ENCODE results near the gene IDNK.
A peak's percentile ranks its signal among the peaks of the same experiment; 100 is the strongest.
"Not testable (repeated sequence)": the region's sequence is repeated elsewhere in the genome, so short reads cannot be mapped to it uniquely, and the experiment has no call there.

Gene IDNK

GRCh38 chr9:83613298-83613697 is 9.6 kb upstream of the IDNK start:
- H3K27ac ChIP-seq (ENCODE audit: low read length); H3K27me3 ChIP-seq (ENCODE audit: low read depth, low read length); H3K4me3 ChIP-seq (ENCODE audit: low read depth in 1 of 2, low read length in 2 of 2); H3K36me3 ChIP-seq (ENCODE audit: control insufficient read depth in 1 of 2, insufficient read depth in 2 of 2, low read length in 2 of 2); H3K4me1 ChIP-seq (ENCODE audit: control insufficient read depth in 1 of 2, insufficient read depth in 2 of 2, low read length in 2 of 2); H3K9me3 ChIP-seq (ENCODE audit: control insufficient read depth in 1 of 2, low read length in 2 of 2): not testable (repeated sequence)

- Histone ChIP-seq H3K9me3 (ENCODE audit: control insufficient read depth in 1 of 2, low read length in 2 of 2) (no peaks in the 10 kb centered on the region), H3K27me3 (ENCODE audit: low read depth, low read length) (no peaks in the 10 kb centered on the region), H3K27ac (ENCODE audit: low read length) (no peak overlapping the region), H3K36me3 (ENCODE audit: control insufficient read depth in 1 of 2, insufficient read depth in 2 of 2, low read length in 2 of 2) (no peaks in the 10 kb centered on the region), H3K4me3 (ENCODE audit: low read depth in 1 of 2, low read length in 2 of 2) (no peak overlapping the region), H3K4me1 (ENCODE audit: control insufficient read depth in 1 of 2, insufficient read depth in 2 of 2, low read length in 2 of 2) (no peaks in the 10 kb centered on the region)
Measured at GRCh38 chr9:83617299-83617698, 5.6 kb upstream of the IDNK start.

DNA sequence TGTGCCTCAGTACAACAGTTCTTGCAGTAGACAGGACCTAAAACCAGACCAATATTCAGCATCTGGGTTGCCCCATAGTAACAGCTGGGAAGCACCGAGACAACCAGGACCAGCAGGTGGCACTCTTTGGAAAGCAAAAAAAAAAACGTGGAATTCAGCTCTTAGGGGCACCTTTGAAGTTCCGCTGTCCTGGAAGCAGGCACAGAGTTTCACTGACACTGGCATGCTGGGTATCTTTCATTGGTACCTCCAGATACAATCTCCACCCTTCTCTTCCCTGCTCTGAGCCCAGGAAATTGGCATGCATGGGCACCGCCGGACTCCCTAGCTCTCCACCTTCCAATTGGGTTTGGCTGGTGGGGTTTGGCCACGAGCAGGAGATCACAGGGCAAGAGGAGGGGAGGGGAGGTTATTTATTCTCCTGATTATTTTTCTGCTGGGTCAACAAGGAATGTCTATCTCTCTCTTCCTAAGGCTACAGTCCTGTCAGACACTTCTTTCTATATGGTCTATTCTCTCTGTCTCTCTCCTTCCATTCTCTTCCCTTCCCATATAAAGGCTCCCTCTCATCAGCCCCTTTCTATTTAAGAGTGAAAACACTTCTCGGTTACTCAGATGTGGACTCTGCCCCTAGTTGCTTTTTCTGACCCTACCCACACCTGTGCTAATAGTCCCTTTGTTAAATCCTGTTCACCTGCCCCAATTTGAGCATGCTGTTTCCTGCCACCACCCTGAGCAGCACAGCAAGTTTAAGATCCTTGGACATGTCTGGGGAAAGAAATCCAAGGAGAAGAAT is 1.9 kb upstream of the IDNK start:
- peaks cover 0 to 9% of the 10 kb centered on the region in 2 donors for H3K4me1 ChIP-seq (ENCODE audit: control insufficient read depth in 1 of 2, insufficient read depth in 2 of 2, low read length in 2 of 2)
- H3K27me3 ChIP-seq (ENCODE audit: low read depth, low read length): no peaks in the 10 kb centered on the region
- no peaks in the 10 kb centered on the region for H3K9me3 ChIP-seq (ENCODE audit: control insufficient read depth in 1 of 2, low read length in 2 of 2)
- H3K36me3 ChIP-seq (ENCODE audit: control insufficient read depth in 1 of 2, insufficient read depth in 2 of 2, low read length in 2 of 2): peaks cover 0 to 2% of the 10 kb centered on the region in 2 donors
- H3K27ac ChIP-seq (ENCODE audit: low read length): no peak overlapping the region
- H3K4me3 ChIP-seq (ENCODE audit: low read depth in 1 of 2, low read length in 2 of 2): no peak overlapping the region

DNA sequence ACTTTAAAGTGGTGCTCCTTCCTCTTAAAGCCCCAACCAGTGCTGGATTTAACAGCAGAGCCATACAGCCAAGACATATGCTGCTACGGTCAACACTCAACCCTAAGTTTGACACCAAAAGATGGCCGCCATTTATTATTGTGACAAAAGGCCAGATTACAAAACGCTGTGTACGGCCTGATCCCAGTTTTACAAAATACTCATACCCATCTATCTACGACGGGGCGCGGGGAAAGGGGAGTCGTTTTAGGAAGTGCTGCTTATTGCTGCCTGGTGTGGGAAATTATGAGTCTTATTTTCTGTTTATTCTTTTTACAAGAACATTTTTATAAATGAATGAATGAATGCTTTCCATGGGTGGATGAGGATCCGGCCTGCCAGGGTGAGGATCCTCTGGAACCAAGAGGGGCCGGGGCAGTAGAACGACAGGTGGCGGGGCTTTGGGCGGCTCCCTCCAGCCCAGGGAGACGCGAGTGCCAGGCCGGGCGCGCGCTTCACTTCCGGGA is 457 bp upstream of the IDNK start:
- Histone ChIP-seq H3K4me3 (ENCODE audit: low read depth in 1 of 2, low read length in 2 of 2) (peak overlapping the region; percentile 55 to 83), H3K36me3 (ENCODE audit: control insufficient read depth in 1 of 2, insufficient read depth in 2 of 2, low read length in 2 of 2) (peaks cover 11 to 12% of the 10 kb centered on the region in 2 donors), H3K9me3 (ENCODE audit: control insufficient read depth in 1 of 2, low read length in 2 of 2) (no peaks in the 10 kb centered on the region), H3K27me3 (ENCODE audit: low read depth, low read length) (no peaks in the 10 kb centered on the region), H3K27ac (ENCODE audit: low read length) (peak overlapping the region; percentile 67), H3K4me1 (ENCODE audit: control insufficient read depth in 1 of 2, insufficient read depth in 2 of 2, low read length in 2 of 2) (peaks cover 0 to 9% of the 10 kb centered on the region in 2 donors)

DNA sequence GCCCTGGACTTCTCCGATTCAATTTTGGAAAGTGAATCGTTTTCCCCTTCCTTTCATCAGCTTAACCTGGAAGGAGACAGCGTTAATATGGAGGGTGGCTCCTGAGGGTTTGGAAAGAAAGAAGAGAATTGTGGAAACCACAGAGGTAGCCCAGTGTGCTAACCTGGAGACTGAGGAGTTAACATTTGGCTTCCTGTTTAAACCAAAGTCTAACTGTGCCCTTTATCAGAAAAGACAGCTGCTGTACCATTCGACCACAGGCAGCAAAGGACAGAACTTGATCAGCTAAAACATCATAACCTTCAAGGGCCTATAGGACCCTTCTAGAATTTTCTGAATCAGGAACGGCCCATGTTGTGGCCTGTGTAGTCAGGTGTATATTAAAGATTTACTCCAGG is 735 bp downstream of the IDNK start:
- Histone ChIP-seq H3K27me3 (ENCODE audit: low read depth, low read length) (no peaks in the 10 kb centered on the region), H3K4me3 (ENCODE audit: low read depth in 1 of 2, low read length in 2 of 2) (peak overlapping the region; percentile 55 to 83), H3K9me3 (ENCODE audit: control insufficient read depth in 1 of 2, low read length in 2 of 2) (no peaks in the 10 kb centered on the region), H3K4me1 (ENCODE audit: control insufficient read depth in 1 of 2, insufficient read depth in 2 of 2, low read length in 2 of 2) (peaks cover 0 to 9% of the 10 kb centered on the region in 2 donors), H3K27ac (ENCODE audit: low read length) (peak overlapping the region; percentile 67), H3K36me3 (ENCODE audit: control insufficient read depth in 1 of 2, insufficient read depth in 2 of 2, low read length in 2 of 2) (peaks cover 12 to 14% of the 10 kb centered on the region in 2 donors)

- no peaks in the 10 kb centered on the region for H3K9me3 ChIP-seq (ENCODE audit: control insufficient read depth in 1 of 2, low read length in 2 of 2)
- peaks cover 0 to 9% of the 10 kb centered on the region in 2 donors for H3K4me1 ChIP-seq (ENCODE audit: control insufficient read depth in 1 of 2, insufficient read depth in 2 of 2, low read length in 2 of 2)
- H3K27me3 ChIP-seq (ENCODE audit: low read depth, low read length): no peaks in the 10 kb centered on the region
- peaks cover 14 to 21% of the 10 kb centered on the region in 2 donors for H3K36me3 ChIP-seq (ENCODE audit: control insufficient read depth in 1 of 2, insufficient read depth in 2 of 2, low read length in 2 of 2)
- no peak overlapping the region for H3K27ac ChIP-seq (ENCODE audit: low read length)
- no peak overlapping the region for H3K4me3 ChIP-seq (ENCODE audit: low read depth in 1 of 2, low read length in 2 of 2)
Measured at GRCh38 chr9:83625178-83625577, 2.2 kb downstream of the IDNK start.

GRCh38 chr9:83628540-83628939 is 5.6 kb downstream of the IDNK start:
- no peak overlapping the region for H3K4me3 ChIP-seq (ENCODE audit: low read depth in 1 of 2, low read length in 2 of 2)
- no peaks in the 10 kb centered on the region for H3K27me3 ChIP-seq (ENCODE audit: low read depth, low read length)
- no peaks in the 10 kb centered on the region for H3K9me3 ChIP-seq (ENCODE audit: control insufficient read depth in 1 of 2, low read length in 2 of 2)
- peaks cover 14 to 21% of the 10 kb centered on the region in 2 donors for H3K36me3 ChIP-seq (ENCODE audit: control insufficient read depth in 1 of 2, insufficient read depth in 2 of 2, low read length in 2 of 2)
- H3K27ac ChIP-seq (ENCODE audit: low read length): no peak overlapping the region
- H3K4me1 ChIP-seq (ENCODE audit: control insufficient read depth in 1 of 2, insufficient read depth in 2 of 2, low read length in 2 of 2): peaks cover 0 to 9% of the 10 kb centered on the region in 2 donors

- H3K9me3 ChIP-seq (ENCODE audit: control insufficient read depth in 1 of 2, low read length in 2 of 2): no peaks in the 10 kb centered on the region
- no peak overlapping the region for H3K27ac ChIP-seq (ENCODE audit: low read length)
- no peaks in the 10 kb centered on the region for H3K4me1 ChIP-seq (ENCODE audit: control insufficient read depth in 1 of 2, insufficient read depth in 2 of 2, low read length in 2 of 2)
Measured at GRCh38 chr9:83629433-83630104, 6.6 kb downstream of the IDNK start.

DNA sequence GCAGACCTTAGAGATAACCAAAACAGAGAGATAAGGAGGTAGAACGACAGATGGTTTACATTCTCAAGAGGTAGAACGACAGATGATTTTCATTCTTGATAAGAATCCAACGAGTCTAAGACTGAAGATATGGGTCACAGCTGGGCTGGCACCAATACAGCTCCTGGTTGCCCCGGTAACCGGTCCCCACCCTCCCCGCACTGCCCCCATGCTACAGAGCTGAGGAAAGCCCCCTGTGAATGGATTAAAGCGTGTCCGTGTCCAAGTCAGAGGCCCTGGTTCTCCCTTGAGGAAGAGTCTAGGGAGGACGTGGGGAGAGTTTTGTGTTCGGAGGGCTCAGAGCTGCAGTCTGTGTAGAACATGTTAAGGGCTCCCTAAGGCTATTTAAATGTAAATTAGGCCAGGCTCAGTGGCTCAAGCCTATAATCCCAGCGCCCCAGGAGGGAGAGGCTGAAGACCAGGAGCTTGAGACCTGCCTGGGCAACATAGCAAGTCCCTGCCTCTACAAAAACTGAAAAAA is 8.1 kb downstream of the IDNK start:
- H3K27me3 ChIP-seq (ENCODE audit: low read depth, low read length): no peaks in the 10 kb centered on the region
- H3K27ac ChIP-seq (ENCODE audit: low read length): no peak overlapping the region
- no peaks in the 10 kb centered on the region for H3K9me3 ChIP-seq (ENCODE audit: control insufficient read depth in 1 of 2, low read length in 2 of 2)
- H3K4me1 ChIP-seq (ENCODE audit: control insufficient read depth in 1 of 2, insufficient read depth in 2 of 2, low read length in 2 of 2): no peaks in the 10 kb centered on the region
- H3K4me3 ChIP-seq (ENCODE audit: low read depth in 1 of 2, low read length in 2 of 2): no peak overlapping the region
- H3K36me3 ChIP-seq (ENCODE audit: control insufficient read depth in 1 of 2, insufficient read depth in 2 of 2, low read length in 2 of 2): peaks cover 14 to 19% of the 10 kb centered on the region in 2 donors

More at GRCh38 chr9:83629433-83630104, 6.6 kb downstream of the IDNK start:
- H3K4me3 ChIP-seq (ENCODE audit: low read depth in 1 of 2, low read length in 2 of 2): no peak overlapping the region
- H3K36me3 ChIP-seq (ENCODE audit: control insufficient read depth in 1 of 2, insufficient read depth in 2 of 2, low read length in 2 of 2): peaks cover 14 to 21% of the 10 kb centered on the region in 2 donors
- H3K27me3 ChIP-seq (ENCODE audit: low read depth, low read length): no peaks in the 10 kb centered on the region

DNA sequence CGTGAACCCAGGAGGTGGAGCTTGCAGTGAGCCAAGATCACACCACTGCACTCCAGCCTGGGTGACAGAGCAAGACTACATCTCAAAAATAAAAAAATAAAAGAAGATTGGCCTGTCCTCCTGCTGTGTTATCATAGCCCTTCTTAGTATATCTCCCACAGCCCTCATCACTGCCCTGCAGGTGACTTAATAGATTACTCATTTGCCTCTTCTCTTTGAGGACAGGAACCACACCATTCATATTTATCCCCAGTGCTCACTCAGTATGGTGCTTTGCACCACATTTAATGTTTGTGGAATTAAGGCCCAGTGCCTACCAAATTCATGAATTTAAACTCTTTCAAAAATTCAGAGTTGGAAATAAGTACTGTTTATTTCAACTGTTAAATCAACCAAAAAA is 10.3 kb downstream of the IDNK start:
- Histone ChIP-seq H3K27me3 (ENCODE audit: low read depth, low read length) (no peaks in the 10 kb centered on the region), H3K9me3 (ENCODE audit: control insufficient read depth in 1 of 2, low read length in 2 of 2) (no peaks in the 10 kb centered on the region), H3K36me3 (ENCODE audit: control insufficient read depth in 1 of 2, insufficient read depth in 2 of 2, low read length in 2 of 2) (peaks cover 0 to 8% of the 10 kb centered on the region in 2 donors), H3K4me3 (ENCODE audit: low read depth in 1 of 2, low read length in 2 of 2) (no peak overlapping the region), H3K4me1 (ENCODE audit: control insufficient read depth in 1 of 2, insufficient read depth in 2 of 2, low read length in 2 of 2) (no peaks in the 10 kb centered on the region), H3K27ac (ENCODE audit: low read length) (no peak overlapping the region)

GRCh38 chr9:83633676-83634075 is 10.7 kb downstream of the IDNK start:
- Histone ChIP-seq H3K27ac (ENCODE audit: low read length) (no peak overlapping the region), H3K4me1 (ENCODE audit: control insufficient read depth in 1 of 2, insufficient read depth in 2 of 2, low read length in 2 of 2) (no peaks in the 10 kb centered on the region), H3K27me3 (ENCODE audit: low read depth, low read length) (no peaks in the 10 kb centered on the region), H3K36me3 (ENCODE audit: control insufficient read depth in 1 of 2, insufficient read depth in 2 of 2, low read length in 2 of 2) (peaks cover 0 to 8% of the 10 kb centered on the region in 2 donors), H3K4me3 (ENCODE audit: low read depth in 1 of 2, low read length in 2 of 2) (no peak overlapping the region), H3K9me3 (ENCODE audit: control insufficient read depth in 1 of 2, low read length in 2 of 2) (no peaks in the 10 kb centered on the region)
